IPS DF 6.9 (cell line): ENCODE results near the gene ADI1.

Experiments
- DNase-seq: peaks from one replicate; pipeline ENCODE4 v3.0.0-alpha.2; 2013; ENCODE audit warnings: low read depth, low spot score
- H3K27ac ChIP-seq: one replicate; pipeline ENCODE4 v1.5.1; 2013; ENCODE audit warnings: low read length, control low read depth
- H3K27me3 ChIP-seq: 2 replicates; pipeline ENCODE4 v1.6.1; 2013; ENCODE audit warnings: mild to moderate bottlenecking, low read length; ENCODE audit not compliant: control insufficient read depth, insufficient read depth
- H3K36me3 ChIP-seq: 2 replicates; pipeline ENCODE4 v1.6.1; 2013; ENCODE audit warnings: low read length; ENCODE audit not compliant: control insufficient read depth, insufficient read depth
- H3K4me1 ChIP-seq: 2 replicates; pipeline ENCODE4 v1.6.1; 2013; ENCODE audit warnings: low read length; ENCODE audit not compliant: control insufficient read depth, insufficient read depth
- H3K4me3 ChIP-seq: 2 replicates; pipeline ENCODE4 v1.5.1; 2013; ENCODE audit warnings: mild to moderate bottlenecking, low read length
- H3K9me3 ChIP-seq: 2 replicates; pipeline ENCODE4 v1.6.1; 2013; ENCODE audit warnings: low read length, inconsistent platforms; ENCODE audit not compliant: control insufficient read depth, insufficient read depth
- WGBS: extraction: QIAGEN DNeasy Blood & Tissue Kit; methylation state at CpG from one replicate; pipeline ENCODE4 v1.1.7; 2013; ENCODE audit warnings: mixed read lengths, missing lambda C conversion rate; ENCODE audit not compliant: insufficient read length, insufficient coverage; 5-methylcytosine and 5-hydroxymethylcytosine counted together

Gene ADI1

GRCh38 chr2:3447789-3448317 lies 71.5 kb downstream of the ADI1 start:
- no peak for DNase-seq
- no CpG with 5 or more reads among the region's 9 CpGs for whole genome bisulfite sequencing
- Histone ChIP-seq H3K9me3 (no peaks in the 10 kb centered on the region), H3K4me3 (no peak overlapping the region), H3K4me1 (no peaks in the 10 kb centered on the region; the same call in 1 of the 2 replicates), H3K36me3 (peaks cover 14% of the 10 kb centered on the region), H3K27me3 (no peaks in the 10 kb centered on the region), H3K27ac (no peak overlapping the region)
